HL-60 (cell line): ENCODE results near the gene GAS2L2.

Source experiments
- CTCF ChIP-seq: IDR thresholded peaks from one replicate; pipeline ENCODE4 v1.5.1; 2011; ENCODE audit warnings: low read length, control low read depth, inconsistent platforms; ENCODE audit not compliant: insufficient read depth
- POLR2AphosphoS5 ChIP-seq: IDR thresholded peaks from 2 replicates; pipeline ENCODE4 v1.6.1; 2012; ENCODE audit warnings: low read depth

- no peak for TF ChIP-seq POLR2AphosphoS5
- TF ChIP-seq CTCF = no peak
These were observed 8.2 kb downstream of the GAS2L2 start for GRCh38 chr17:35744830-35745229.
